HG03378 (cell line): ENCODE data around the gene SLC27A4.
A peak's percentile ranks its signal among the peaks of the same experiment; 100 is the strongest.

Experiments
- ATAC-seq: cut with Tn5 transposase; IDR thresholded peaks from one replicate; pipeline ENCODE4 v1.9.1; 2021; ENCODE audit warnings: mild to moderate bottlenecking, moderate library complexity; ENCODE audit not compliant: unreplicated experiment

SLC27A4 gene

GRCh38 chr9:128361986-128362646, 21.8 kb downstream of the SLC27A4 start:
- ATAC-seq = peak; percentile 50

GRCh38 chr9:128362774-128363173, 22.4 kb downstream of the SLC27A4 start:
- ATAC-seq = no peak

- ATAC-seq = no peak
Measured at GRCh38 chr9:128365525-128365924, 25.2 kb downstream of the SLC27A4 start.

GRCh38 chr9:128369024-128369706, 28.8 kb downstream of the SLC27A4 start:
- ATAC-seq = no peak

GRCh38 chr9:128370367-128370751, 30.0 kb downstream of the SLC27A4 start:
- no peak for ATAC-seq

- peak; percentile 69 for ATAC-seq
Measured at GRCh38 chr9:128370752-128371629, 30.7 kb downstream of the SLC27A4 start, which contains the start of gene URM1. Gene URM1 (plus strand): TSS chr9:128371374. CDS start chr9:128371381, 7 bp downstream.

GRCh38 chr9:128371630-128372117, 31.3 kb downstream of the SLC27A4 start:
- ATAC-seq = no peak

- no peak for ATAC-seq
Measured at GRCh38 chr9:128372188-128372641, 31.9 kb downstream of the SLC27A4 start.

- ATAC-seq = no peak
Measured at GRCh38 chr9:128372784-128373183, 32.5 kb downstream of the SLC27A4 start.

- ATAC-seq = no peak
Measured at GRCh38 chr9:128374221-128374675, 33.9 kb downstream of the SLC27A4 start.

GRCh38 chr9:128375865-128376264, 35.5 kb downstream of the SLC27A4 start:
- ATAC-seq = no peak

- no peak for ATAC-seq
Measured at GRCh38 chr9:128382261-128382660, 41.9 kb downstream of the SLC27A4 start.

GRCh38 chr9:128383007-128383753, 42.9 kb downstream of the SLC27A4 start:
- no peak for ATAC-seq

- no peak for ATAC-seq
Measured at GRCh38 chr9:128383791-128384190, 43.5 kb downstream of the SLC27A4 start.

- ATAC-seq = no peak
Measured at GRCh38 chr9:128384801-128385495, 44.6 kb downstream of the SLC27A4 start.

GRCh38 chr9:128385496-128386460, 45.5 kb downstream of the SLC27A4 start:
- no peak for ATAC-seq

GRCh38 chr9:128388150-128388549, 47.8 kb downstream of the SLC27A4 start:
- ATAC-seq = no peak

GRCh38 chr9:128389395-128390149, 49.2 kb downstream of the SLC27A4 start:
- ATAC-seq = no peak
